ENCODE results near the gene PTPRM.

The PTPRM gene

GRCh38 chr18:8356001-8356400, 788.9 kb downstream of the PTPRM start:
- H3K27ac ChIP-seq (ENCODE audit: low read depth, low read length), result no peak overlapping the region
- H3K9me2 ChIP-seq (replicated peaks; ENCODE audit: control insufficient read depth, low read length), result no peaks in the 10 kb centered on the region
- no peak for TF ChIP-seq EZH2phosphoT487 (IDR thresholded peaks at IDR 0.05; ENCODE audit: borderline replicate concordance, low read length)
- TF ChIP-seq, protein P1, sequence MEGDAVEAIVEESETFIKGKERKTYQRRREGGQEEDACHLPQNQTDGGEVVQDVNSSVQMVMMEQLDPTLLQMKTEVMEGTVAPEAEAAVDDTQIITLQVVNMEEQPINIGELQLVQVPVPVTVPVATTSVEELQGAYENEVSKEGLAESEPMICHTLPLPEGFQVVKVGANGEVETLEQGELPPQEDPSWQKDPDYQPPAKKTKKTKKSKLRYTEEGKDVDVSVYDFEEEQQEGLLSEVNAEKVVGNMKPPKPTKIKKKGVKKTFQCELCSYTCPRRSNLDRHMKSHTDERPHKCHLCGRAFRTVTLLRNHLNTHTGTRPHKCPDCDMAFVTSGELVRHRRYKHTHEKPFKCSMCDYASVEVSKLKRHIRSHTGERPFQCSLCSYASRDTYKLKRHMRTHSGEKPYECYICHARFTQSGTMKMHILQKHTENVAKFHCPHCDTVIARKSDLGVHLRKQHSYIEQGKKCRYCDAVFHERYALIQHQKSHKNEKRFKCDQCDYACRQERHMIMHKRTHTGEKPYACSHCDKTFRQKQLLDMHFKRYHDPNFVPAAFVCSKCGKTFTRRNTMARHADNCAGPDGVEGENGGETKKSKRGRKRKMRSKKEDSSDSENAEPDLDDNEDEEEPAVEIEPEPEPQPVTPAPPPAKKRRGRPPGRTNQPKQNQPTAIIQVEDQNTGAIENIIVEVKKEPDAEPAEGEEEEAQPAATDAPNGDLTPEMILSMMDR (IDR thresholded peaks at IDR 0.05; ENCODE audit: low read depth, low read length, poor library complexity, severe bottlenecking), result no peak
- H4K20me1 ChIP-seq (ENCODE audit: control insufficient read depth, insufficient read depth, low read depth, low read length), result no peaks in the 10 kb centered on the region
- no peaks in the 10 kb centered on the region for H3K36me3 ChIP-seq (ENCODE audit: control insufficient read depth, low read length)
- H3K4me3 ChIP-seq (ENCODE audit: low read length), result no peak overlapping the region
- H3K4me2 ChIP-seq (ENCODE audit: low read length), result no peak overlapping the region
- no peaks in the 10 kb centered on the region for H3K4me1 ChIP-seq (ENCODE audit: control insufficient read depth, low read length)
- H3F3A ChIP-seq (ENCODE audit: control insufficient read depth, insufficient read depth), result no peaks in the 10 kb centered on the region
- no peaks in the 10 kb centered on the region for H3K79me2 ChIP-seq (ENCODE audit: control insufficient read depth, low read length)
- 0 out of 2 replicates have a peak, but pooled peaks cover 4% of the 10 kb centered on the region for H3K27me3 ChIP-seq (ENCODE audit: control insufficient read depth, low read length)
- H3K9me3 ChIP-seq (ENCODE audit: control insufficient read depth, insufficient read depth, low read length), result no peaks in the 10 kb centered on the region

DNA sequence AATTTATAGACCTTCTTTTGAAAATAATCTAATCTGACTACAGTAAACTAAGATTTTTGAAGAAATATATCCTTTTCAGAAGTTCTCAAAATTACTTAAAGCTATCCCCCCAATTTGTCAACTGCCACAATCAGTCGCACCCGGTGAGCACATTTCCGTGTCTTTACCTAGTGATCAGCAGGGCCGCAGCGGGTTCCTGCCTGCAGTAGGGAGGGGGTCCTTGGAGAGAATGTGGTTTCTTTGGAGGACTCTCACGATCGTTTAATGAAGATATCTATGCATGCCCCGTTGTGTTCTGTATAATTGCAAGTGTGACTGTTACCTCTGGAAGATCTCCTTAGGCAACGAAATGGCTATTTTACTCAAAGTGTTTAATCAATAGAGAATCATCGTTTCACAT, 790.2 kb downstream of the PTPRM start:
- Histone ChIP-seq H3F3A (ENCODE audit: control insufficient read depth, insufficient read depth) (no peaks in the 10 kb centered on the region), H3K27ac (ENCODE audit: low read depth, low read length) (no peak overlapping the region), H3K4me2 (ENCODE audit: low read length) (no peak overlapping the region), H3K4me1 (ENCODE audit: control insufficient read depth, low read length) (no peaks in the 10 kb centered on the region), H3K9me3 (ENCODE audit: control insufficient read depth, insufficient read depth, low read length) (no peaks in the 10 kb centered on the region), H3K79me2 (ENCODE audit: control insufficient read depth, low read length) (no peaks in the 10 kb centered on the region), H3K36me3 (ENCODE audit: control insufficient read depth, low read length) (no peaks in the 10 kb centered on the region), H3K27me3 (ENCODE audit: control insufficient read depth, low read length) (0 out of 2 replicates have a peak, but pooled peaks cover 2% of the 10 kb centered on the region), H3K4me3 (ENCODE audit: low read length) (no peak overlapping the region), H3K9me2 (replicated peaks; ENCODE audit: control insufficient read depth, low read length) (no peaks in the 10 kb centered on the region), H4K20me1 (ENCODE audit: control insufficient read depth, insufficient read depth, low read depth, low read length) (no peaks in the 10 kb centered on the region)
- TF ChIP-seq, protein P1 (IDR thresholded peaks at IDR 0.05; ENCODE audit: low read depth, low read length, poor library complexity, severe bottlenecking), result no peak
- TF ChIP-seq EZH2phosphoT487 (IDR thresholded peaks at IDR 0.05; ENCODE audit: borderline replicate concordance, low read length), result no peak

- Histone ChIP-seq H4K20me1 (ENCODE audit: control insufficient read depth, insufficient read depth, low read depth, low read length) (no peaks in the 10 kb centered on the region), H3K79me2 (ENCODE audit: control insufficient read depth, low read length) (no peaks in the 10 kb centered on the region), H3K27me3 (ENCODE audit: control insufficient read depth, low read length) (0 out of 2 replicates have a peak, but pooled peaks cover 2% of the 10 kb centered on the region), H3F3A (ENCODE audit: control insufficient read depth, insufficient read depth) (no peaks in the 10 kb centered on the region), H3K27ac (ENCODE audit: low read depth, low read length) (no peak overlapping the region), H3K4me2 (ENCODE audit: low read length) (no peak overlapping the region), H3K36me3 (ENCODE audit: control insufficient read depth, low read length) (no peaks in the 10 kb centered on the region), H3K9me3 (ENCODE audit: control insufficient read depth, insufficient read depth, low read length) (no peaks in the 10 kb centered on the region), H3K4me1 (ENCODE audit: control insufficient read depth, low read length) (no peaks in the 10 kb centered on the region), H3K9me2 (replicated peaks; ENCODE audit: control insufficient read depth, low read length) (no peaks in the 10 kb centered on the region), H3K4me3 (ENCODE audit: low read length) (no peak overlapping the region)
- TF ChIP-seq, protein P1 (IDR thresholded peaks at IDR 0.05; ENCODE audit: low read depth, low read length, poor library complexity, severe bottlenecking), result no peak
- TF ChIP-seq EZH2phosphoT487 (IDR thresholded peaks at IDR 0.05; ENCODE audit: borderline replicate concordance, low read length), result no peak
Observed at GRCh38 chr18:8358033-8358765, 791.1 kb downstream of the PTPRM start.
